HFFc6 (cell line): ENCODE results near the gene ZNF644. TPM values are rescaled to one million over a fixed set of nuclear protein-coding genes. Genes with fewer than 3 reads are reported as not detected.
"Not testable (repeated sequence)": the region's sequence is repeated elsewhere in the genome, so short reads cannot be mapped to it uniquely, and the experiment has no call there.

Experiments used
- DNase-seq: peaks from one replicate; pipeline ENCODE4 v3.0.0-alpha.2; 2018
- H3K27ac Mint-ChIP-seq: 2 replicates; pipeline ENCODE4 v1.8.0; 2020; ENCODE audit warnings: mild to moderate bottlenecking, mixed read lengths
- H3K27me3 Mint-ChIP-seq: 2 replicates; pipeline ENCODE4 v1.8.0; 2021; ENCODE audit warnings: mild to moderate bottlenecking, moderate library complexity, mixed read lengths; ENCODE audit not compliant: insufficient read depth
- H3K36me3 Mint-ChIP-seq: 2 replicates; pipeline ENCODE4 v1.8.0; 2021; ENCODE audit warnings: low read depth, mixed read lengths
- H3K4me1 Mint-ChIP-seq: 2 replicates; pipeline ENCODE4 v1.8.0; 2020; ENCODE audit warnings: low read depth, mixed read lengths
- H3K4me3 Mint-ChIP-seq: 2 replicates; pipeline ENCODE4 v1.8.0; 2020; ENCODE audit warnings: mild to moderate bottlenecking, moderate library complexity, mixed read lengths
- H3K9me3 Mint-ChIP-seq: 2 replicates; pipeline ENCODE4 v1.8.0; 2020; ENCODE audit warnings: mild to moderate bottlenecking, mixed read lengths
- total RNA-seq, 6 experiments: library from RNA; stranded (reverse); fragmentation: NEBNext Ultra II Directional; extraction: Animal tissue kit (Norgen Biotek cat#: 25700); gene quantifications; 2 replicates in 1 of 6; 3 replicates in 5 of 6; pipeline ENCODE4 v1.2.3, GENCODE V29; 2021
- TF ChIP-seq, protein P1 (sequence below): fragments of 200-600 bp; sonication (generic); IDR thresholded peaks from 2 replicates; pipeline ENCODE4 v1.5.0; 2021; ENCODE audit warnings: antibody characterized with exemption, mild to moderate bottlenecking

ZNF644 gene
- total RNA-seq, 6 experiments from 2014 or later: 27.3 to 33.2 (median 30.9) TPM

DNA sequence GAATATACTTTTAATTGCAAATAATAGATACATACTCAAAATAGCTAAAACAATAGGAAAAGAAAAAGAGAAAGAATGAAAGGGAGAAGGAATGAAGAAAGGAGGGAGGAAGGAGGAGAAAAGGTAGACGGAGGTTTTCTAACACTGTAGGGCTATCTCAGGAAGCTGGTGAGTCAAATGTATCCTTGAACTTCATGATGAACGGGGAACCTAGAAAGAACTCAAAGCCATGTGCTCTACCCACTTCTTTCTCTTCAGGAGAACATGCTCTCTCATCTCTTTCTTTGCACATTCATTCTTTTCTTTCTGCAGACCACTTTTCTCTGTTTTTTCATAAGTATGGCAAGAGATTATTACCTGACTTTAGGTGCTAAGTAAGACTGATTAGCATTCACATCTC is 37.3 kb upstream of the ZNF644 start:
- no peaks in the 10 kb centered on the region for H3K36me3 Mint-ChIP-seq
- no peak overlapping the region for H3K4me3 Mint-ChIP-seq
- H3K4me1 Mint-ChIP-seq: no peaks in the 10 kb centered on the region
- no peak for DNase-seq
- H3K27ac Mint-ChIP-seq: no peak overlapping the region
- TF ChIP-seq, protein P1, sequence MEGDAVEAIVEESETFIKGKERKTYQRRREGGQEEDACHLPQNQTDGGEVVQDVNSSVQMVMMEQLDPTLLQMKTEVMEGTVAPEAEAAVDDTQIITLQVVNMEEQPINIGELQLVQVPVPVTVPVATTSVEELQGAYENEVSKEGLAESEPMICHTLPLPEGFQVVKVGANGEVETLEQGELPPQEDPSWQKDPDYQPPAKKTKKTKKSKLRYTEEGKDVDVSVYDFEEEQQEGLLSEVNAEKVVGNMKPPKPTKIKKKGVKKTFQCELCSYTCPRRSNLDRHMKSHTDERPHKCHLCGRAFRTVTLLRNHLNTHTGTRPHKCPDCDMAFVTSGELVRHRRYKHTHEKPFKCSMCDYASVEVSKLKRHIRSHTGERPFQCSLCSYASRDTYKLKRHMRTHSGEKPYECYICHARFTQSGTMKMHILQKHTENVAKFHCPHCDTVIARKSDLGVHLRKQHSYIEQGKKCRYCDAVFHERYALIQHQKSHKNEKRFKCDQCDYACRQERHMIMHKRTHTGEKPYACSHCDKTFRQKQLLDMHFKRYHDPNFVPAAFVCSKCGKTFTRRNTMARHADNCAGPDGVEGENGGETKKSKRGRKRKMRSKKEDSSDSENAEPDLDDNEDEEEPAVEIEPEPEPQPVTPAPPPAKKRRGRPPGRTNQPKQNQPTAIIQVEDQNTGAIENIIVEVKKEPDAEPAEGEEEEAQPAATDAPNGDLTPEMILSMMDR: no peak
- no peaks in the 10 kb centered on the region; the same call in 1 of the 2 replicates for H3K9me3 Mint-ChIP-seq
- no peaks in the 10 kb centered on the region; the same call in 1 of the 2 replicates for H3K27me3 Mint-ChIP-seq

DNA sequence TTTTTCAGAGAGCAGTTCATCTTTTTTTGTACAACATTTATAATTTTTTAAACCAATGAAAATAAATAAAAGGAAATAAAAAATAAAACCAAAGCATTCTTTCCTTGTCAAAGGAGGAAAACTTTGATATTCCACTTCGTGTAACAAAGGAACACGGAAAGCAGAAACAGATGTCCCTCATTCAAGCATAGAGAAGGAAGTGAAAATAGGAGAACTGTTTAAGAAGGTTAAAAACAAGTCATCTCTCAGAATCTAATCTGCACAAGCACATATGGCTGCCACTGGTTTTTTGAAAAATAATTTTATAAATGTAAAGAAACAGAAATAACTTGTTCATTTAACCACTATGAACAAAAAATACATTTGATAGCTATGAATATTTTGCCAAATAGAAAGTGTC is 35.9 kb upstream of the ZNF644 start:
- Mint-ChIP-seq H3K4me3 (no peak overlapping the region), H3K36me3 (no peaks in the 10 kb centered on the region), H3K27ac (no peak overlapping the region), H3K9me3 (no peaks in the 10 kb centered on the region; the same call in 1 of the 2 replicates), H3K4me1 (no peaks in the 10 kb centered on the region), H3K27me3 (no peaks in the 10 kb centered on the region; the same call in 1 of the 2 replicates)
- TF ChIP-seq, protein P1: no peak
- DNase-seq: no peak

DNA sequence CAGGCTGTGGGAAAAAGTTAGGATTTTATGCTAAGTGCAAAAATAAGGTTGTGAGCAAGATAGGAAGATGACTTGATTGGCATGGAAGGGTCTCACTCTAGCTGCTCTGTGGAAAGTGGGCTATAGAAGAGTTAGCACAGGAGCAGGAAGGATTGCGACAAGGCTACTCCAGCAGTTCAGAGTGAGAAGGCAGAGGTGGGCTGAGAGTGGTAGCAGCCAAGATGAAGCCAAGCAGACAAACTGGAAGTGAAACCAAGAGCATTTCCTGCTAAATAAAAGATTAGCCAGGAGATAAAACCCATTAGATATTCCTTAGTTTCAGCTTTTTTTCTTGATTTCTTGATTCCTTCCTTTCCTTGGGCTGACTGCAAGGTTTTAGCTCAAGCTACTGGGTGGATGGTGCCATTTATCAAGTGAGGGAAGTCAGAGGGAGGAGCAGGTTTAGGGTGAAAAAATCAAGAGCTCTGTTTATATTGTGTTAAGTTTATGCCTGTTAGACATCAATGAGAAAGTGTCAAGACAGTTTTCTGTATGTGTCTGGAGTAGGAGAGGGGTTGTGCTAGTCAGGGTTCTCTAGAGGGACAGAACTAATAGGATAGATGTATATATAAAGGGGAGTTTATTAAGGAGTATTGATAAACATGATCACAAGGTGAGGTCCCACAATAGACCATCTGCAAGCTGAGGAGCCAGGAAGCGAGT is 33.1 kb upstream of the ZNF644 start:
- DNase-seq: no peak
- no peak overlapping the region for H3K4me3 Mint-ChIP-seq
- H3K4me1 Mint-ChIP-seq: no peaks in the 10 kb centered on the region
- TF ChIP-seq, protein P1: no peak
- H3K9me3 Mint-ChIP-seq: no peaks in the 10 kb centered on the region
- H3K27ac Mint-ChIP-seq: no peak overlapping the region
- no peaks in the 10 kb centered on the region for H3K27me3 Mint-ChIP-seq
- H3K36me3 Mint-ChIP-seq: no peaks in the 10 kb centered on the region

DNA sequence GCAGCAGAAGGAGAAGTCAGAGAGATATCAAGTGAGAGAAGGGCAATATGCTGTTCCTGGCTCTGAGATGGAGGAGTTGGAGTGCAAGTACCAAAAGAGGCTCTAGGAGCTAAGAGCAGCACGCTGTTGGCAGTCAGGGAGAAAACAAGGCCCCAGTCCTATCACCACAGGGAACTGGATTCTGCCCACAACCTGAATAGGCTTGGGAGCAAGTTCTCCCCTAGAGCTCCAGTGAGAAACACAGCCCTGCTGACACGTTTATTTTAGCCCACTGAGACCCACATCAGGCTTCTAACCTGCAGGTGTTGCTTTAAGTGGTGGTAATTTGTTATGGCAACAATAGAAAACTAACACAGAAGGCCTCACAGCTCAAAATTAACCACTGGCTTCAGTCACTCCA is 31.8 kb upstream of the ZNF644 start:
- H3K27me3 Mint-ChIP-seq: no peaks in the 10 kb centered on the region
- H3K4me1 Mint-ChIP-seq: no peaks in the 10 kb centered on the region
- H3K27ac Mint-ChIP-seq: no peak overlapping the region
- H3K36me3 Mint-ChIP-seq: no peaks in the 10 kb centered on the region
- H3K4me3 Mint-ChIP-seq: no peak overlapping the region
- no peaks in the 10 kb centered on the region for H3K9me3 Mint-ChIP-seq
- TF ChIP-seq, protein P1: no peak
- no peak for DNase-seq

DNA sequence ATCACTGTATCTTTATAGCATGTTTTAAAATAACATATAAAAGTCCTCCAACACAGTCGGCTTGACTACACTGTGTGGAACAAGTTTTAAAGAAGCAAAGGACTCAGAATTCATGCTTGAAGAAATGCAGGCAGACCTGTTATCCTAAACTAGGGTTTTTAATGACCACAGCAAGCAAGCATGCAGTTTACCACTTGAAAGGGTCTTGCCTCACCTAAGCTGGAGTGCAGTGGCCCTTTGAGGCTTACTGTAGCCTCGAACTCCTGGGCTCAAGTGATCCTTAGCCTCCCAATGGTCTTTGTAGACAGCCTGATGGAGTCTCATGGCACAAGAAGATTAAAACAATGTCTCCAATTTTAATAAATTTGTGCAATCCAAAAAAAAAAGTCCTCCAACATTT is 27.7 kb upstream of the ZNF644 start:
- H3K27me3 Mint-ChIP-seq, H3K4me3 Mint-ChIP-seq, DNase-seq, H3K27ac Mint-ChIP-seq, H3K36me3 Mint-ChIP-seq, H3K4me1 Mint-ChIP-seq, H3K9me3 Mint-ChIP-seq: not testable (repeated sequence)

DNA sequence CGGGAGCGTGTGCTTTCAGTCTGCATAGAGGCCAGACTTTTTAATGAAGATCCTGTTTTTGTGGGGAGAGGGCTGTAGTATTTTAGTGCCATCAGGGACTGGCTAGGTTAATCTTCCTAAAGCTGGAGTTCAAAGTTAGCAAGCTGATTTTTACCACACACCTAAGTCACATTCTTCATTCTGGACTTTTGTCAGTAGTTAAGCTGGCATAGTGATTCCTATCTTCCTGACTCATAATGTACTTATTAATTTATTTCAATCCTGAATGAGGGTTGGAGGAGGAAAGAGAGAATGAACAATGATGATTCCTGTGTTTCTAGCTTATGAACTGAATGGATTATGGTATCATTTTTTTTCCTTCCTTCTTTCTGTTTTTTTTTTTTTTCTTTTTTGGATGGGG is 24.9 kb upstream of the ZNF644 start:
- no peaks in the 10 kb centered on the region for H3K36me3 Mint-ChIP-seq

More for the DNA sequence above, 24.9 kb upstream of the ZNF644 start:
- Mint-ChIP-seq H3K4me3 (no peak overlapping the region), H3K4me1 (no peaks in the 10 kb centered on the region), H3K9me3 (no peaks in the 10 kb centered on the region; the same call in 1 of the 2 replicates), H3K27me3 (peaks cover 2% of the 10 kb centered on the region; the same call in 1 of the 2 replicates), H3K27ac (no peak overlapping the region)
- no peak for DNase-seq
- TF ChIP-seq, protein P1: no peak
